Endodermal cell (in vitro differentiated cells): ENCODE results near the gene HIP1. TPM values are rescaled to one million over a fixed set of nuclear protein-coding genes. Genes with fewer than 3 reads are reported as not detected.

Experiments used
- DNase-seq: peaks from one replicate; pipeline ENCODE4 v3.0.0-alpha.2; 2017
- H3K27ac ChIP-seq: 2 replicates; pipeline ENCODE4 v1.5.1; 2013; ENCODE audit warnings: mild to moderate bottlenecking, low read depth, low read length, moderate library complexity
- H3K27me3 ChIP-seq: 2 replicates; pipeline ENCODE4 v1.6.1; 2013; ENCODE audit warnings: mild to moderate bottlenecking, low read length, moderate library complexity; ENCODE audit not compliant: insufficient read depth, control insufficient read depth, poor library complexity, severe bottlenecking
- H3K36me3 ChIP-seq: 2 replicates; pipeline ENCODE4 v1.7.0; 2013; ENCODE audit warnings: mild to moderate bottlenecking, low read length, moderate library complexity; ENCODE audit not compliant: control insufficient read depth, insufficient read depth
- H3K4me1 ChIP-seq: one replicate; pipeline ENCODE4 v1.7.0; 2013; ENCODE audit warnings: low read length; ENCODE audit not compliant: control insufficient read depth, insufficient read depth
- H3K4me3 ChIP-seq: 2 replicates; pipeline ENCODE4 v1.5.1; 2013; ENCODE audit warnings: mild to moderate bottlenecking, low read length, moderate library complexity
- H3K9ac ChIP-seq: 2 replicates; pipeline ENCODE4 v1.6.1; 2013; ENCODE audit warnings: mild to moderate bottlenecking, low read length, moderate library complexity; ENCODE audit not compliant: poor library complexity, severe bottlenecking; ENCODE audit errors: extremely low read depth
- H3K9me3 ChIP-seq: 2 replicates; pipeline ENCODE4 v1.6.1; 2013; ENCODE audit warnings: mild to moderate bottlenecking, low read length, moderate library complexity; ENCODE audit not compliant: control insufficient read depth
- H3K27ac Mint-ChIP-seq: 2 replicates; pipeline ENCODE4 v1.8.0; 2020; ENCODE audit warnings: mixed read lengths
- H3K27me3 Mint-ChIP-seq: 2 replicates; pipeline ENCODE4 v1.8.0; 2021; ENCODE audit warnings: mild to moderate bottlenecking, mixed read lengths; ENCODE audit not compliant: insufficient read depth
- H3K36me3 Mint-ChIP-seq: 2 replicates; pipeline ENCODE4 v1.8.0; 2020; ENCODE audit warnings: low read depth, mixed read lengths
- H3K4me1 Mint-ChIP-seq: 2 replicates; pipeline ENCODE4 v1.8.0; 2020; ENCODE audit warnings: mixed read lengths
- H3K4me3 Mint-ChIP-seq: 2 replicates; pipeline ENCODE4 v1.8.0; 2020; ENCODE audit warnings: mild to moderate bottlenecking, moderate library complexity, mixed read lengths
- H3K9me3 Mint-ChIP-seq: 2 replicates; pipeline ENCODE4 v1.8.0; 2020; ENCODE audit warnings: mild to moderate bottlenecking, mixed read lengths
- CTCF ChIP-seq: fragments of 200-600 bp; sonication (generic); conservative IDR thresholded peaks from 2 replicates; pipeline ENCODE4 v1.5.0; 2021; ENCODE audit warnings: antibody characterized with exemption, mild to moderate bottlenecking
- WGBS, 2 experiments: methylation state at CpG; one replicate each; pipeline versions ENCODE4 v1.1.5 to v1.1.7; 2013; ENCODE audit warnings: missing lambda C conversion rate in 2 of 2, mixed read lengths in 1 of 2; ENCODE audit not compliant: insufficient coverage in 1 of 2, insufficient read length in 1 of 2; 5-methylcytosine and 5-hydroxymethylcytosine counted together
- total RNA-seq, 2 donors: library from RNA; stranded (reverse); fragmentation: NEBNext Ultra II Directional in 1 of 2; extraction: Animal tissue kit (Norgen Biotek cat#: 25700) in 1 of 2; gene quantifications; 2 replicates in 1 of 2; 3 replicates in 1 of 2; pipeline ENCODE4 v1.2.1, GENCODE V29; 2021

Gene HIP1
- total RNA-seq, 2 donors from 2014 or later = 64.7 to 70.0 TPM

- whole genome bisulfite sequencing, 2 experiments = 95 to 100% methylated on average over 1 to 8 of the region's 8 CpGs
- Histone ChIP-seq H3K4me3 (no peak overlapping the region), H3K9me3 (peaks cover 38% of the 10 kb centered on the region), H3K27me3 (no peaks in the 10 kb centered on the region), H3K36me3 (peaks cover 48% of the 10 kb centered on the region), H3K9ac (no peak overlapping the region), H3K27ac (no peak overlapping the region), H3K4me1 (no peaks in the 10 kb centered on the region)
- H3K27ac Mint-ChIP-seq = no peak overlapping the region
- H3K36me3 Mint-ChIP-seq = peaks cover 76% of the 10 kb centered on the region
- peaks cover 21% of the 10 kb centered on the region for H3K9me3 Mint-ChIP-seq
- no peak for TF ChIP-seq CTCF
- peaks cover 9% of the 10 kb centered on the region for H3K4me1 Mint-ChIP-seq
- no peaks in the 10 kb centered on the region for H3K27me3 Mint-ChIP-seq
- no peak overlapping the region for H3K4me3 Mint-ChIP-seq
- no peak for DNase-seq
Observed at GRCh38 chr7:75629044-75629443, 109.7 kb downstream of the HIP1 start.

GRCh38 chr7:75628055-75628454 lies 110.7 kb downstream of the HIP1 start:
- peaks cover 21% of the 10 kb centered on the region for H3K9me3 Mint-ChIP-seq
- H3K4me3 Mint-ChIP-seq = no peak overlapping the region
- peaks cover 38% of the 10 kb centered on the region for H3K9me3 ChIP-seq
- H3K27me3 Mint-ChIP-seq = no peaks in the 10 kb centered on the region
- H3K27me3 ChIP-seq = no peaks in the 10 kb centered on the region
- no peak overlapping the region for H3K27ac Mint-ChIP-seq
- H3K4me1 ChIP-seq = no peaks in the 10 kb centered on the region
- H3K27ac ChIP-seq = no peak overlapping the region
- H3K4me1 Mint-ChIP-seq = peaks cover 13% of the 10 kb centered on the region
- H3K36me3 Mint-ChIP-seq = peaks cover 80% of the 10 kb centered on the region
- H3K36me3 ChIP-seq = peaks cover 57% of the 10 kb centered on the region
- no peak for TF ChIP-seq CTCF
- no peak overlapping the region for H3K9ac ChIP-seq
- DNase-seq = no peak
- H3K4me3 ChIP-seq = no peak overlapping the region

GRCh38 chr7:75626954-75627353 lies 111.8 kb downstream of the HIP1 start:
- H3K4me3 ChIP-seq = no peak overlapping the region
- Mint-ChIP-seq H3K4me1 (peaks cover 11% of the 10 kb centered on the region), H3K27ac (no peak overlapping the region), H3K36me3 (peaks cover 77% of the 10 kb centered on the region), H3K27me3 (no peaks in the 10 kb centered on the region), H3K4me3 (no peak overlapping the region), H3K9me3 (peaks cover 21% of the 10 kb centered on the region)
- H3K36me3 ChIP-seq = peaks cover 52% of the 10 kb centered on the region
- no peaks in the 10 kb centered on the region for H3K27me3 ChIP-seq
- no peak for TF ChIP-seq CTCF
- H3K9me3 ChIP-seq = peaks cover 38% of the 10 kb centered on the region
- H3K4me1 ChIP-seq = no peaks in the 10 kb centered on the region
- H3K9ac ChIP-seq = no peak overlapping the region
- DNase-seq = no peak
- 94 to 100% methylated on average over 1 to 2 of the region's 2 CpGs for WGBS, 2 experiments
- H3K27ac ChIP-seq = no peak overlapping the region
